Raji (cell line): ENCODE measurements around the gene ADAMTS2.

Source experiments
- POLR2A ChIP-seq: IDR thresholded peaks from 2 replicates; pipeline ENCODE4 v1.6.1; 2011; ENCODE audit warnings: low read depth, low read length, control low read depth; ENCODE audit not compliant: insufficient read depth

ADAMTS2 gene

GRCh38 chr5:179148703-179149170 lies 196.5 kb downstream of the ADAMTS2 start:
- TF ChIP-seq POLR2A = no peak

DNA sequence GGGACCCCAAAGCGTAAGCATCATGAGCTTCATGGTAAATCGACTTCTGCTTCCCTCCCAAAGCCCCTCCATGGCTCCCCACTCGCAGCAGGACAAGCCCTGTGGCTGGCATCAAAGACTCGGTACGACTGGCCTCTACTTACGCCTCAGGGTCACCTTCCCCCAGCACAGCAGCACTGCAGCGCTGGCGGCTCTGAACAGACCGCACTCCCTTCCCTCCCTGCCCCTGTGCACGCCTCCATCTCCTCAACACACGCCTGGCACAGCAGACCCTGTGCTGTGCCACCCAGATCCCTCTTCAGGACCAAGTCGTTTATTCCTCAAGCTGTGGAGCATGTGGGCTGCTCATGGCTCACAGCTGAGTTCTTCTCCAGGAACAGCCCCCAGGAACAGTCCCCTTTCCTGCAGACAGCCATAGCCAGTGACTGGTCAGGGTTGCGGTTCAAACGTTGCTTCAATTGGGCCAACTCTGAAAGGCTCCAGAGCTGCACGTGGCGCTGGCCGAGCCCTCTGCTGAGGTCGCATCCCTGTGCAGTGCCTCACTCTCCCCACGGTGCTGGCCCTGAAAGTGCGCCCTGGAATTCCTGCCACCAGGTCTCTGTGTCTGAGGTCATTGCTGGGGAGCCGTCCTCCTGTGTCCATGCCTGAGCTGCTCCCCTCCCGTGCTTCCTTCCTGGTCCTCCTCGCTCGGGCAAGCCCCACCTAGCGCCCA lies 197.1 kb downstream of the ADAMTS2 start:
- no peak for TF ChIP-seq POLR2A

DNA sequence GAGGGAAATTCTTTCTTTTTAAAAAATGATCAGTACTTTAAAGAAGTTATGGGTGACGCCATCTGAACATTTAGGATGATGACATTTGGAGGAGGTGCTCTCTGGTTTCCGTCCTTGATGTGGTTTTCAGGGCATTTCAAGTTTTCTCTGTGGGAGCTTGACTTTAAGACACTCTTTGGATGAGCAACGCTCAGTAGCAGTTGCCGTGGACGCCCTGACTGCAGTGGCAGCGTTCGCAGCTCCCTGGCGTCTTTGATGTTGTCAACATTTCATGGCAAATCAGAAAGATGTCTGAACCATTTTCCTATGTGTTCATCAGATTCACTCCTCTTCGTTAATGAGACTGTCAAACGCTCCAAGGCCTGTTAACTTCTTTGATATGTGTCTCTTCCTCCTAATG lies 199.0 kb downstream of the ADAMTS2 start:
- no peak for TF ChIP-seq POLR2A

GRCh38 chr5:179143446-179143845 lies 201.8 kb downstream of the ADAMTS2 start:
- no peak for TF ChIP-seq POLR2A

- TF ChIP-seq POLR2A = no peak
Measured at GRCh38 chr5:179142434-179143198, 202.6 kb downstream of the ADAMTS2 start.

DNA sequence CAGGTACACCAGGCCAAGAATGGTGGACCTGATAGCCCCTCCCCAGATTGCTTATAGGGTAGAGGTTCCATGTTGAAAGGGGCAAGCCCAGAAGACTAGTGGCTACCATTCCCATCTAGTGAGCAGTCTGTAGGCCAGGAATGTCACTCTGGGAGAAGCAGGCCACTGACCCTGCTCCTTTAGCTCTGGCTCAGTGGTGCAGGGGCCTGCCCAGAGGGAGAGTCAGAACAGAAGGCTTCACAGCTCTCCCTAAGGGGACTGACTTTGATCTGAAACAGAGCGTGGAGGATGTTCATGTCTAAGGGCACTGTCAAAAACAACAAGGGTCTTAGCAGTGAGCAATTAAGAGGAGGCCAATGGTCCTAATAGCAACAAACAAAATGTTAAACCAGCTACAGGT lies 203.4 kb downstream of the ADAMTS2 start:
- TF ChIP-seq POLR2A = no peak

GRCh38 chr5:179140293-179140692 lies 205.0 kb downstream of the ADAMTS2 start:
- TF ChIP-seq POLR2A = no peak

GRCh38 chr5:179139936-179140235 lies 205.4 kb downstream of the ADAMTS2 start:
- TF ChIP-seq POLR2A = no peak

DNA sequence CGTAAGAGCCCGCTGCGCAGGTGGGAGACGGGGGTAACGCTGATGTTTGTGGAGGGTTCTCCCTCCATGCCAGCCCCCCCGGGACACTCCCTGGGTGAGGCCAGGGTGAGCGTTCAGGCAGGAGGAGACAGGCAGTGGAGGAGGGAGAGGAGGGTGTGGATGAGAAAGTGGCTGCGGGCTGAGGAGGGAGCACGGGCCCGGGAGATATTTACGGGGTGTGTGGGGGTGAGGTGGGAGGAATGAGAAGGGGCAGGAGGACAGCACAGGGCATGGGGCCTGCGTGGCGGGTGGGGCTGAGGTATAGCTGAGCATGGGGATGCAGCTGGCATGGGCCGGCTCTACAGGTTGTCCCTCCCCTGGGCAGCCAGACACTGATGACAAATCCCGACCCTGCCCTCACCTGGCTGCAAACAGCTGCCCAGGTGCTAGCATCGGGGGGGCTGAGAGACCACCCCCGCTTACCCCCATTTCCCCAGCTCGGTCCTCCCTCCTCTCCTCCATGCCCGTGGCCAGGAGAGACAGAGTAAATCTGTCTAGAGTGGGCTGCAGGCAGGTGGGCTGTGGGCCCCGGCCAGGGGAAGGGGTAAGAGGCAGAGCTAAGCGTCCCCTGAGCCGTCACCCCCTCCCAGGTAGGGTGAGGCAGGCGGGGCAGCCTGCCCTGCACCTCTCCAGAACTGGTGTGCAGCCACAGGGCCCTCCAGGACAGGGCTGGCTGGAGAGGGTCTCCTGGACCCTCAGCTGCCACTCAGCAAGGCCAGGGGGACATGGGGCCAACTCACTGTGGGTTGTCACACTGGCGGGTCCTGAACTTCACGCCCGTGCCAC lies 205.9 kb downstream of the ADAMTS2 start:
- no peak for TF ChIP-seq POLR2A

GRCh38 chr5:179138568-179138925 lies 206.7 kb downstream of the ADAMTS2 start:
- no peak for TF ChIP-seq POLR2A

DNA sequence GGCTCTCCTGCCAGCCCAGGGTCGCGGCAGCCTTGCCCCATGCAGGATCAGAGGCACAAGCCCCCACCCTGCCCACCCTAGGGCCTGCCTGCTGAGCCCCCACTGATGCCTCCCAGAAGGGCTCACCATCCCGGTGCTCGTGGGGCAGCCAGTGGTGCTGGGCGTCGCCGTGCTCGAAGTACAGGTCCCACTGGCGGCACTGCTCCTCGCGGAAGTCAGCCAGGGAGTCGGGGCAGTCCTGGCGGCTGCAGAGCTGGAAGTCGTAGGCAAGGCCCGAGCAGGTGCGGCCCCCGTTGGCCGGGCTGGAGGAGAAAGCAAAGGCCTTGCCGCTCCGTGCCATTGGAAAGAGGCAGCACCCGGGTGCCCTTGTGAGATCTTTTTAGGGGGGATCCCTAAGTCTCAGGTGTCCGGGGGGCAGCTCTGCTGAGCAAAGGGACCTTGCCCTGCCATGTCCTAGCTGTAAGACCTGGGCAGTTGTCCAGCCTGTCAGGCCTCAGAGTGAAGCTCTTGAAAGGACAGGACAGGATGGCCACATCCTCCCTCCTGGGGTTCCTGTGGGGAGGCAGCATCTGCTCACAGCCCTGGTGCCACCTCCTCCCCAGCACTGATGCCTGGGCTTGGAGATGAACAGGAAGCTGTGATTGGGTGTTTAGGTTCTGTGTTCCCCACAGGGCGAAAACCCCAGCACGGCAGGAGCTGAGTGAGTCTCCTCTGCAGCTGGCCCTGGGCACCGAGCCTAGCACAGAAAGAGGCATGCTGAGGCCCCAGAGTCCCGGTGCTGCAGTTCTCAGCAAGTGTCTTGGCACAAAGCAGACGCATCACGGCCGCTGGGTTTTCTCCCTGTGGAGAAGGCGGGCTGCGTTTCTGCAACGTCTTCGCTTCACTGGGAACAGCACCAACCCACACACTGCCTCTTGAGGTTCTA lies 207.4 kb downstream of the ADAMTS2 start:
- TF ChIP-seq POLR2A = no peak

DNA sequence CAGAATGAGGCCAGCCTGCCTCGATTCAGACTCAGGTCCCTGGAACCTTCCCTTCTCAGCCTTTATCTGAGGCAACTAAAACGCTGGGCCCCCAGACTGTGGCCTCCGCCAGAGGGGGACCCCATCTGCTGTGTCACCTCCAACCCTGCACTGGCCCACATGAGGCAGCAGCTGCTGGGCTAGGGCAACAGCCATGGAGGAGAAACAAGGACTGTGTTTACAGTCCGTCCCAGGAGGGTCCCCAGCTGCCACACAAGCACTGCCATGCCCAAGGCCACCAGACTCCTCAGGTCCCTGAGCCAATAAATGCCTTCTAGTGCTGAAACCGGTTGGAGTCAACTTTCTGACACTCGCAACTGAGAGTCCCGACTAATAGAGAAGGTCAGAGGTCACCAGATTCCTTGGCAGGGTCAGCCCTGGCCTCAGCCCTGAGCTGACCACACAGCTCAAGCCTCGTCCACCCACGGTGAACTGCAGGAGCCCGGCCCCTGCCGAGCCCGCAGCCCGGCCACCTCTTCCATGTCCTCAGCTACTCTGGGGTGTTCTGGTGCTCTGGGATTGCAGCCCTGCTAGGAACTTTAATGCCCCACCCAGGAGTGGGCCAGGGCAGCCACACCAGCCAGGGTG lies 208.1 kb downstream of the ADAMTS2 start:
- TF ChIP-seq POLR2A = no peak

DNA sequence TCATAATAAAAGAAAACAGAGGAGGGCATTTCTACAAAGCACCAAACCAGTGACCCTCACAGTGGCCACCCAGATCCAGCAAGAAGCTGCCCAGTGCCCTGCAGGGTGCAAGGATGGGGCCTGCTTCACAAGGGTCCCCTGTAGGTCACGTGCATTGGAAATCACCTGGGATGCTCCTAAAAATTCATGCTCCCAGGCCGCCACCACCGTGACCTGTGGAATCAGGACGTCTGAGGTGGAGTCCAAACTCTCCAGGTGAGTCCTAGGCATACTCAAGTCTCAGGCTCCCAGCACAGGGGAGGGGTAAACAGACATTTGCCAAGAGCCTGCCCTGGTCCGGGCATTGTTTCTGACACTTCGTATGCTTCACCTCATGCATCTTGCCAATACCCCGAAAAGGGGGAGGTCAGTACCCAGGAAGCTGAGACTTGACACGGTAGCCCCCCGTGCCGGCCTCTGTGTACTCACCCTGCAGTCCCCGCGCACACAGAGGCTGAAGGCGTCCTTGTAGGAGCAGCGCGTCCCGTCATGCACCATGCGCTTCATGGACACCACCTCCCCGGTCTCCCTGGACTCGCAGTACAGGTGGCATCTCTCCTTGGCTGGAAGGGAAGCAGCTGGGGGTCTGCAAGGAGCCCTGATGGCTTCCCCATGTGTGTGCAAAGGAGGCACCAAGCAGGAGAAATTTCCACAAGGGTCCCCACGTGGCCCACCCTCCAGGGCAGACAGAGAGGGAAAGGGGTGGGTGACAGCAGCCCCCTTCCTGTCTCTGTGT lies 209.6 kb downstream of the ADAMTS2 start:
- no peak for TF ChIP-seq POLR2A

- TF ChIP-seq POLR2A = no peak
Measured at GRCh38 chr5:179135006-179135405, 210.3 kb downstream of the ADAMTS2 start.

DNA sequence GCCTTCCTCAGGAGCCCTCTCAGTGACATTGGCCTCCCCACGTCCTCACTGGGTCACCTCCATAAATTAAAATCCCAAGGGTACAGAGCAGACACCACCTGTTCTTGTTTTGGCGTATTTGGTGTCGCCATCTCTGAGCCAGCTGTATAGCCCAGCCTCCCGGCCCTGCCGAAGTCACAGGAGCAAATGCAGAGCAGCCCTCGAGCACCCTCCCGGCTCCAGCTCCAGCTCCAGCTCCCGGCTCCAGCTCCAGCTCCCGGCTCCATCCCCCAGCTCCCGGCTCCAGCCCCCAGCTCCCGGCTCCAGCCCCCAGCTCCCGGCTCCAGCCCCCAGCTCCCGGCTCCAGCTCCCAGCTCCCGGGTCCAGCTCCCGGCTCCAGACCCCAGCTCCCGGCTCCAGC lies 210.8 kb downstream of the ADAMTS2 start:
- no peak for TF ChIP-seq POLR2A
